ENCODE results near the gene FSHR. TPM values are rescaled to one million over a fixed set of nuclear protein-coding genes. Genes with fewer than 3 reads are reported as not detected.

FSHR gene
- total RNA-seq, 4 donors from 2014 or later, result not detected

GRCh38 chr2:48929571-48930301 is 224.6 kb downstream of the FSHR start:
- Histone ChIP-seq H3K9me3 (no peaks in the 10 kb centered on the region), H3K4me3 (no peak overlapping the region), H3K27ac (no peak overlapping the region), H3K36me3 (no peaks in the 10 kb centered on the region), H3K4me1 (no peaks in the 10 kb centered on the region), H3K27me3 (no peaks in the 10 kb centered on the region)
- no peak for ATAC-seq
- in situ Hi-C loops (cut with MboI; ENCODE audit: low sequenced_read_pairs in 4 of 4), result no loop called here
- TF ChIP-seq CTCF (IDR thresholded peaks at IDR 0.05 in 4 of 5, conservative IDR thresholded peaks at IDR 0.05 in 1 of 5) (no peak), POLR2A (IDR thresholded peaks at IDR 0.05) (no peak)
- intact Hi-C loops (cut with DNase I; ENCODE audit: low total_unique reads), result no loop called here
- no peak for DNase-seq

- Histone ChIP-seq H3K4me1 (no peaks in the 10 kb centered on the region), H3K27me3 (no peaks in the 10 kb centered on the region), H3K36me3 (no peaks in the 10 kb centered on the region), H3K27ac (no peak overlapping the region), H3K9me3 (no peaks in the 10 kb centered on the region), H3K4me3 (no peak overlapping the region)
- no peak for ATAC-seq
- in situ Hi-C loops (cut with MboI; ENCODE audit: low sequenced_read_pairs in 4 of 4), result no loop called here
- TF ChIP-seq POLR2A (IDR thresholded peaks at IDR 0.05) (no peak), CTCF (IDR thresholded peaks at IDR 0.05 in 4 of 5, conservative IDR thresholded peaks at IDR 0.05 in 1 of 5) (no peak)
- no peak for DNase-seq
- intact Hi-C loops (cut with DNase I; ENCODE audit: low total_unique reads), result no loop called here
These were observed 227.0 kb downstream of the FSHR start for GRCh38 chr2:48927355-48927754.

GRCh38 chr2:48915884-48916283 is 238.4 kb downstream of the FSHR start:
- ATAC-seq (no peak), DNase-seq (no peak)
- Histone ChIP-seq H3K4me1 (no peaks in the 10 kb centered on the region), H3K27me3 (no peaks in the 10 kb centered on the region), H3K36me3 (no peaks in the 10 kb centered on the region), H3K27ac (no peak overlapping the region), H3K4me3 (no peak overlapping the region), H3K9me3 (no peaks in the 10 kb centered on the region)
- in situ Hi-C loops (cut with MboI; ENCODE audit: low sequenced_read_pairs in 4 of 4) (no loop called here), intact Hi-C loops (cut with DNase I; ENCODE audit: low total_unique reads) (no loop called here)
- no peak for TF ChIP-seq POLR2A (IDR thresholded peaks at IDR 0.05)
- TF ChIP-seq CTCF (IDR thresholded peaks at IDR 0.05 in 4 of 5, conservative IDR thresholded peaks at IDR 0.05 in 1 of 5), result no peak

- no peaks in the 10 kb centered on the region for H3K36me3 ChIP-seq
- no peaks in the 10 kb centered on the region for H3K9me3 ChIP-seq
- TF ChIP-seq POLR2A (IDR thresholded peaks at IDR 0.05) (no peak), CTCF (IDR thresholded peaks at IDR 0.05 in 4 of 5, conservative IDR thresholded peaks at IDR 0.05 in 1 of 5) (no peak)
- ATAC-seq, result no peak
- no peaks in the 10 kb centered on the region for H3K4me1 ChIP-seq
- in situ Hi-C loops (cut with MboI; ENCODE audit: low sequenced_read_pairs in 4 of 4) (no loop called here), intact Hi-C loops (cut with DNase I; ENCODE audit: low total_unique reads) (no loop called here)
- H3K27ac ChIP-seq, result no peak overlapping the region
- DNase-seq, result no peak
- H3K27me3 ChIP-seq, result no peaks in the 10 kb centered on the region
- H3K4me3 ChIP-seq, result no peak overlapping the region
These were observed 239.1 kb downstream of the FSHR start for GRCh38 chr2:48915227-48915626.

Data from gastrocnemius medialis (tissue), 4 donors.